Endothelial cell (in vitro differentiated cells): ENCODE measurements around the gene SPTBN4. TPM values are rescaled to one million over a fixed set of nuclear protein-coding genes. Genes with fewer than 3 reads are reported as not detected.
"Not testable (repeated sequence)": the region's sequence is repeated elsewhere in the genome, so short reads cannot be mapped to it uniquely, and the experiment has no call there.

Source experiments
- DNase-seq: peaks from one replicate; pipeline ENCODE4 v3.0.0; 2021; ENCODE audit warnings: low spot score
- H3K27ac Mint-ChIP-seq: one replicate; pipeline ENCODE4 v1.8.0; 2021; ENCODE audit warnings: mixed read lengths, inconsistent platforms; ENCODE audit not compliant: unreplicated experiment
- H3K27me3 Mint-ChIP-seq: one replicate; pipeline ENCODE4 v1.8.0; 2021; ENCODE audit warnings: mild to moderate bottlenecking, moderate library complexity, mixed read lengths, inconsistent platforms; ENCODE audit not compliant: unreplicated experiment
- H3K36me3 Mint-ChIP-seq: one replicate; pipeline ENCODE4 v1.8.0; 2021; ENCODE audit warnings: mild to moderate bottlenecking, low read depth, mixed read lengths, inconsistent platforms; ENCODE audit not compliant: unreplicated experiment
- H3K4me1 Mint-ChIP-seq: one replicate; pipeline ENCODE4 v1.8.0; 2021; ENCODE audit warnings: mild to moderate bottlenecking, mixed read lengths, inconsistent platforms; ENCODE audit not compliant: unreplicated experiment
- H3K4me3 Mint-ChIP-seq: one replicate; pipeline ENCODE4 v1.8.0; 2021; ENCODE audit warnings: mild to moderate bottlenecking, mixed read lengths, inconsistent platforms; ENCODE audit not compliant: unreplicated experiment
- H3K9me3 Mint-ChIP-seq: one replicate; pipeline ENCODE4 v1.8.0; 2021; ENCODE audit warnings: mixed read lengths, inconsistent platforms; ENCODE audit not compliant: unreplicated experiment
- CTCF ChIP-seq: fragments of 200-600 bp; sonication (generic); IDR thresholded peaks from one replicate; pipeline ENCODE4 v1.5.0; 2021; ENCODE audit warnings: antibody characterized with exemption; ENCODE audit not compliant: unreplicated experiment
- total RNA-seq: library from RNA; stranded (reverse); fragmentation: NEBNext Ultra II Directional; extraction: Animal tissue kit (Norgen Biotek cat#: 25700); gene quantifications from one replicate; pipeline ENCODE4 v1.2.1, GENCODE V29; 2021; ENCODE audit not compliant: unreplicated experiment

SPTBN4 gene
- total RNA-seq, 1 donor from 2014 or later = 0.49 TPM

GRCh38 chr19:40452016-40452415 is 14.8 kb upstream of the SPTBN4 start:
- H3K36me3 Mint-ChIP-seq = no peaks in the 10 kb centered on the region
- H3K27me3 Mint-ChIP-seq = peaks cover 2% of the 10 kb centered on the region
- DNase-seq = no peak
- H3K27ac Mint-ChIP-seq = no peak overlapping the region
- no peak overlapping the region for H3K4me3 Mint-ChIP-seq
- no peaks in the 10 kb centered on the region for H3K4me1 Mint-ChIP-seq
- no peak for TF ChIP-seq CTCF
- H3K9me3 Mint-ChIP-seq = no peaks in the 10 kb centered on the region

GRCh38 chr19:40453151-40453735 is 13.6 kb upstream of the SPTBN4 start:
- no peak overlapping the region for H3K27ac Mint-ChIP-seq
- H3K9me3 Mint-ChIP-seq = no peaks in the 10 kb centered on the region
- H3K4me3 Mint-ChIP-seq = no peak overlapping the region
- H3K36me3 Mint-ChIP-seq = no peaks in the 10 kb centered on the region
- no peak for DNase-seq
- no peak for TF ChIP-seq CTCF
- peaks cover 2% of the 10 kb centered on the region for H3K27me3 Mint-ChIP-seq
- no peaks in the 10 kb centered on the region for H3K4me1 Mint-ChIP-seq

- H3K4me3 Mint-ChIP-seq, H3K27ac Mint-ChIP-seq, H3K9me3 Mint-ChIP-seq, H3K4me1 Mint-ChIP-seq, H3K36me3 Mint-ChIP-seq, H3K27me3 Mint-ChIP-seq, DNase-seq: not testable (repeated sequence)
Observed at GRCh38 chr19:40453943-40454342, 12.9 kb upstream of the SPTBN4 start.

GRCh38 chr19:40457048-40457447 is 9.8 kb upstream of the SPTBN4 start:
- Mint-ChIP-seq H3K4me3 (no peak overlapping the region), H3K27me3 (peaks cover 2% of the 10 kb centered on the region), H3K9me3 (no peaks in the 10 kb centered on the region), H3K36me3 (no peaks in the 10 kb centered on the region), H3K4me1 (no peaks in the 10 kb centered on the region), H3K27ac (peak overlapping the region; percentile 61)
- TF ChIP-seq CTCF = no peak
- DNase-seq = no peak

- TF ChIP-seq CTCF = no peak
- Mint-ChIP-seq H3K4me1 (no peaks in the 10 kb centered on the region), H3K27me3 (peaks cover 2% of the 10 kb centered on the region), H3K27ac (no peak overlapping the region), H3K9me3 (no peaks in the 10 kb centered on the region), H3K36me3 (no peaks in the 10 kb centered on the region), H3K4me3 (no peak overlapping the region)
- DNase-seq = no peak
Observed at GRCh38 chr19:40457953-40458596, 8.7 kb upstream of the SPTBN4 start.
